ENCODE results near the gene ERN1. TPM values are rescaled to one million over a fixed set of nuclear protein-coding genes. Genes with fewer than 3 reads are reported as not detected.

Gene ERN1
- total RNA-seq, 1 donor from 2014 or later: 52.6 TPM

DNA sequence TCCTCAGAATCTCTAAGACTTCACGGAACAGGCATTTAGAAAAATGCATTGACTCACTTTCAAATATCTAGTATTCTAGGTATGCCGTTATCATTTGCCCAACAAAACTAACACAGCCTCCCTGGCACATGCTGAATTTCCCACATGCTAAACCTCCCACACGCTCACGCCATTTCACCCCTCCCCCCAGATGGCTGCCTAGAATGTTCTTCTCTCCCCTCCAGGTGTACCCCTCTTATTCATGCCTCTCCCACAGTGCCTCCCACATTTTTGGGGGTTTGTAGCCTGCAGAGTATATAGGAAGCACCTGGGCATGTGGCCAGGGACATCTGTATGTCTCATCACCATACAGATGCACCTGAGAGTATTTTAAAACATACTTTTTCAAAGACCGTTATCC lies 71.3 kb downstream of the ERN1 start:
- no peaks in the 10 kb centered on the region for H3K4me1 ChIP-seq
- no peak overlapping the region for H3K27ac ChIP-seq
- H3K36me3 ChIP-seq: peaks cover 87% of the 10 kb centered on the region
- no peak overlapping the region for H3K4me3 ChIP-seq
- H3K27me3 ChIP-seq: no peaks in the 10 kb centered on the region
- H3K9me3 ChIP-seq: no peaks in the 10 kb centered on the region
- ATAC-seq: no peak
- DNase-seq: no peak
- intact Hi-C loops (cut with DNase I): no loop called here
- TF ChIP-seq, protein P1, sequence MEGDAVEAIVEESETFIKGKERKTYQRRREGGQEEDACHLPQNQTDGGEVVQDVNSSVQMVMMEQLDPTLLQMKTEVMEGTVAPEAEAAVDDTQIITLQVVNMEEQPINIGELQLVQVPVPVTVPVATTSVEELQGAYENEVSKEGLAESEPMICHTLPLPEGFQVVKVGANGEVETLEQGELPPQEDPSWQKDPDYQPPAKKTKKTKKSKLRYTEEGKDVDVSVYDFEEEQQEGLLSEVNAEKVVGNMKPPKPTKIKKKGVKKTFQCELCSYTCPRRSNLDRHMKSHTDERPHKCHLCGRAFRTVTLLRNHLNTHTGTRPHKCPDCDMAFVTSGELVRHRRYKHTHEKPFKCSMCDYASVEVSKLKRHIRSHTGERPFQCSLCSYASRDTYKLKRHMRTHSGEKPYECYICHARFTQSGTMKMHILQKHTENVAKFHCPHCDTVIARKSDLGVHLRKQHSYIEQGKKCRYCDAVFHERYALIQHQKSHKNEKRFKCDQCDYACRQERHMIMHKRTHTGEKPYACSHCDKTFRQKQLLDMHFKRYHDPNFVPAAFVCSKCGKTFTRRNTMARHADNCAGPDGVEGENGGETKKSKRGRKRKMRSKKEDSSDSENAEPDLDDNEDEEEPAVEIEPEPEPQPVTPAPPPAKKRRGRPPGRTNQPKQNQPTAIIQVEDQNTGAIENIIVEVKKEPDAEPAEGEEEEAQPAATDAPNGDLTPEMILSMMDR (IDR thresholded peaks at IDR 0.05): no peak

DNA sequence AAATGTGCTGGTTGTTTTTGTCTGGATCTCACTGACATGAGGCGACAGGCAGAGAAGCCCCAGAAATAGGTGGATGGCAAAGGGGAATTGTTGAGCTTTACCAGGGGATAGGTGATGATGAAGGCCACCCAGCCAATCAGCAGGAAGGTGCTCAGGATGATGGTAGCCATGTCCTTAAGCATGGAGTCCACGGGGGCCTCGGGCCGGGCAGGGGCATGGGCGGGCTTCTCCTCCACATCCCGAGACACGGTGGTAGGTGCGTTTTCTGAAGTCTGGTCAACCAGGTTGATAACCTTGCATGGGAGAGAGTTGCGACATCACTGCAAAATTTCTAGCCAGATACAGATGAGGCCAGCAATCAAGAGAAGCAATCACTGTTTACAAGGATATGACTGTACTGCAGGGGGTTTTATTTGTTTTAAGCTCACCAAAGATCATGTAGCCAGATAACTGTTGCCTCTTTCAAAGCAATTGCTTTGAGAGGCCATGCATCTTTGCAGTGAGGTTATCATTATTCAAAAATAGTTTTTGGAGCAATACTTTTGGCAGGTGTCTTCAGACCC lies 72.2 kb downstream of the ERN1 start:
- H3K27me3 ChIP-seq: no peaks in the 10 kb centered on the region
- H3K4me1 ChIP-seq: no peaks in the 10 kb centered on the region
- no peak overlapping the region for H3K4me3 ChIP-seq
- no peaks in the 10 kb centered on the region for H3K9me3 ChIP-seq
- TF ChIP-seq, protein P1 (IDR thresholded peaks at IDR 0.05): no peak
- intact Hi-C loops (cut with DNase I): no loop called here
- DNase-seq (no peak), ATAC-seq (no peak)
- H3K27ac ChIP-seq: no peak overlapping the region
- peaks cover 89% of the 10 kb centered on the region for H3K36me3 ChIP-seq

DNA sequence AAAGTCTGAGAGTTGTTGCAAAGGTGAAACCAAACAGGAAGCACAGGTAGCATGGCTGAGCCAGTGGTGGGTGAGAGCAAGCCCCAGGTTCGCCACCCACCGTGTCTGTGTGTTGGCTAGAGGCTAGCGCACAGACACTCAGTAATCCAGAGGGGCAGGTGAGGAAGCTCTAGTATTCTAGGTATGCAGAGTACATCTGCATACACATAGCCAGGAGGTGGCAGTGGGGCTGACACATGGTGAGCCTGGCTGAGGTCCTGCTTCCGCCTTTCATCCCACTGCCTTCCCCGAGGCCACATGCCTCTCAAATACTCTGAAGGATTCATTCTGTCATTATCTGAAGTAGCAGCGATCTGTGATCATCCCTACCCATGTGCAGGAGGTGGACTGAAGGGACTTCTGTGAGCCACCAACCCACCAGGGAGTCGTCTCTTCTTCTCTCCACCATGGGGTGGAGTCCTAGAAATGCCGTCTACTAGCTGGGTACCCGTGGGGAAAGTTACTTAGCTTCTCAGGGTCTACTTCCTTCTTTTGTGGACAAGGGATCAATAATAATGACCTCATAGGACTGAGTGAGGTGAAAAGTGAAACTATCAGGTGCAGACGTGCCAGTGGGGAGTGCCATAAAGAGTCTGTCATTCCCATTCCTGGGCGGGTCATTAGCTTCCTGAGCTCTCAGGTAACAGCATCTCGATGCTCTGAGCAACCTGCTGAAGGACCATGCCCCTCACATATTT lies 73.5 kb downstream of the ERN1 start:
- DNase-seq (no peak), ATAC-seq (peak; percentile 10)
- peaks cover 95% of the 10 kb centered on the region for H3K36me3 ChIP-seq
- H3K4me3 ChIP-seq: no peak overlapping the region
- no peaks in the 10 kb centered on the region for H3K4me1 ChIP-seq
- no peak overlapping the region for H3K27ac ChIP-seq
- TF ChIP-seq, protein P1 (IDR thresholded peaks at IDR 0.05): no peak
- H3K9me3 ChIP-seq: no peaks in the 10 kb centered on the region
- no peaks in the 10 kb centered on the region for H3K27me3 ChIP-seq
- intact Hi-C loops (cut with DNase I): no loop called here

DNA sequence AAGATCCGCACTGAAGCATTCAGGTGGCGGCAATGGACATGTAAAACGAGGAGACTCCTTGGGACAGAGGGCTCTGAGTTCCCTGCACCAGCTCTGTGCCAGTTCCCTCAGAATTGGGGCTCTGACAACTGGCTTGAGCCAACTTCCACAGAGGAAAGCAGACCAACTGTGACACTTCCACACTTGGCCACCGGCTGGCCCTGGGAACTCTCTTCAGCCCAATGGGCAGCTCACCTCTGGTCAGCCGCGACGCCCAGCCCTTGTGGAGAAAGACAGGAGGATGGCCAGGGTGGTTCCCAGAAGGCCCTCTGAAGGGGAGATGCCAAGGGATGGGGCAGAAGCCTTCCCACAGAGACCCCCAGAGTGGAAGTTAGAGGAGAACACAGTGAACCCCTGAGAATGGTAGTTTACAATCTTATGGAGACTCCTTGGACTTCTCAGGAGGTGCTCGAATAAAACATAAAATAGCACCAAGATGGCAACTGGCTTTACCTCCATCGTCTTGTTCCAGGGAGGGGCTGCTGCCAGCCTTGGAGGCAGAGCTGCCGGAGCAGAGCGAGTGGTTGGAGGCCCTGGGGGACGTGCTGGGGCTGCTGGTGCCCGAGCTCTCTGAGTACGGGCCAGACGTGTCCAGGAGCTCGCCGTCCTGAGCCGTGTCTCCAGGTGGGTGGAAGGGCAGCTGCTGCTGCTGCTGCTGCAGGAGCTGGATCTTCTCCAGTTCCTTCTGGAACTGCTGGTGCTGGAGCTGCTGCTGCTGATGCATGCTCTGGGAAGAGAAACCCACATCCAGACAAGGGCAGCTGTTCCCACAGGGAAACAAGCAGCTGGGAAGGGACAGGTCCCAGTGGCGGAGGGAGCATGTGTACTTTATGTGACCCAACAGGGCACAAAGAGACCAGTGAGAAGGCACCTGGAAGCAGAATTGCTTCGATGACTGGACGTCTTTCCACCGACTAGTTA lies 74.5 kb downstream of the ERN1 start:
- no peaks in the 10 kb centered on the region for H3K4me1 ChIP-seq
- no peak overlapping the region for H3K27ac ChIP-seq
- DNase-seq (no peak), ATAC-seq (no peak)
- H3K4me3 ChIP-seq: no peak overlapping the region
- no peaks in the 10 kb centered on the region for H3K9me3 ChIP-seq
- H3K27me3 ChIP-seq: no peaks in the 10 kb centered on the region
- intact Hi-C loops (cut with DNase I): no loop called here
- TF ChIP-seq, protein P1 (IDR thresholded peaks at IDR 0.05): no peak
- H3K36me3 ChIP-seq: peaks cover 97% of the 10 kb centered on the region

DNA sequence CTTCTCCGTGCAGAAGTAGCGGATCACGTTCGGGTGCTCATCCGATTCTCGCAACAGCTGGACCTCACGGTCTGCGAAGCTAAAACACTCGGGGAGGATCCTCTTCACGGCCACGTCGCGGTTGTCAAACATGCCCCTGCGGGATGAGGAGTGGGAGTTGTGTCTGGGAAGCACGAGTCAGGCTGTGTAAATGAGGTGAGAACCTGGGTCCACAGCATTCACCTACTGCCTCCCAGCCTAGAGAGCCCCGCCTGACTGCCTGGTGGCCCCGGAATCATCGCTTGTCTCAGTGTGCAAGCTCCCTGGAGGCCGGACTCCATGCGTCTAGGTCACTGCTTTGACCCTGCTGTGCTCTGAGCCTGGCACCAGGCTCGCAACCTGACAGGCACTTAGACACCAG lies 75.6 kb downstream of the ERN1 start:
- no peak overlapping the region for H3K27ac ChIP-seq
- TF ChIP-seq, protein P1 (IDR thresholded peaks at IDR 0.05): no peak
- intact Hi-C loops (cut with DNase I): no loop called here
- H3K27me3 ChIP-seq: no peaks in the 10 kb centered on the region
- no peak for DNase-seq
- no peak overlapping the region for H3K4me3 ChIP-seq
- no peaks in the 10 kb centered on the region for H3K9me3 ChIP-seq
- no peaks in the 10 kb centered on the region for H3K4me1 ChIP-seq
- peaks cover 97% of the 10 kb centered on the region for H3K36me3 ChIP-seq
- no peak for ATAC-seq

All from upper lobe of right lung (tissue), 1 donor.